GM19372 (cell line): ENCODE data around the gene TPP1.
A peak's percentile ranks its signal among the peaks of the same experiment; 100 is the strongest.

Experiments used
- ATAC-seq: cut with Tn5 transposase; IDR thresholded peaks from one replicate; pipeline ENCODE4 v1.9.1; 2021; ENCODE audit warnings: mild to moderate bottlenecking, low read depth, moderate library complexity; ENCODE audit not compliant: unreplicated experiment

The TPP1 gene

GRCh38 chr11:6629892-6630631 lies 10.8 kb upstream of the TPP1 start:
- no peak for ATAC-seq

DNA sequence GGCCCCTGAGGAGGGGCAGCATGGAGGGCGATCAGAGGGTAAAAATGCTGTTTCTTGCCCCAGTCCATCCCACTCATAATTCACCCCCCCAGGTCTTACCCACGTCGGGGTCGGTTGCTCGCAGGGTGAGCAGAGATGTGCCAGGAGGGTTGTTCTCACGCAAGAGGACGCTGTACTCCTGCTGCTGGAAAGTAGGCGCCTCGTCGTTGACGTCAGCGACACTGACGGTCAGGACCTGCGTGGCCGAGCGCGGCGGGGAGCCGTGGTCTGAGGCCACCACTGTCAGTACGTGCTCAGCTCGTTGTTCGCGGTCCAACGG lies 10.3 kb upstream of the TPP1 start:
- no peak for ATAC-seq

DNA sequence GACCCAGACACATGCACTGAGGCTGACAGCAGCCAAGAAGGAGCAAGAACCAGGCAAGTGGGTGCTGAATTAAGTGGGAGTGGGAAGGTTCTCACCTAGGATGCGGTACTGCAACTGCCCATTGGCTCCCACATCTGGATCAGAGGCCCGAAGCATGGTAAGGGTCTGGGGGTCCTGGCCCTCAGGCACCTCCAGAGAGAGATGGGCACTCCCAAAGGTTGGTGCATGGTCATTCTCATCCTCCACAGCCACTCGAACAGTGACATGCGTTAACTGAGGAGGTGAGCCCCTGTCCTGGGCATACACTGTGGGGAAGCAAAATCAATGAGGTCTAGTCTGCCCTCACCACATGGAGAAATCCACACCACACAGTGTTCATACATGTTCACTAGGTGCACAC lies 9.3 kb upstream of the TPP1 start:
- no peak for ATAC-seq

- ATAC-seq, result peak; percentile 96
These were observed 8.6 kb upstream of the TPP1 start for GRCh38 chr11:6627762-6628241.

DNA sequence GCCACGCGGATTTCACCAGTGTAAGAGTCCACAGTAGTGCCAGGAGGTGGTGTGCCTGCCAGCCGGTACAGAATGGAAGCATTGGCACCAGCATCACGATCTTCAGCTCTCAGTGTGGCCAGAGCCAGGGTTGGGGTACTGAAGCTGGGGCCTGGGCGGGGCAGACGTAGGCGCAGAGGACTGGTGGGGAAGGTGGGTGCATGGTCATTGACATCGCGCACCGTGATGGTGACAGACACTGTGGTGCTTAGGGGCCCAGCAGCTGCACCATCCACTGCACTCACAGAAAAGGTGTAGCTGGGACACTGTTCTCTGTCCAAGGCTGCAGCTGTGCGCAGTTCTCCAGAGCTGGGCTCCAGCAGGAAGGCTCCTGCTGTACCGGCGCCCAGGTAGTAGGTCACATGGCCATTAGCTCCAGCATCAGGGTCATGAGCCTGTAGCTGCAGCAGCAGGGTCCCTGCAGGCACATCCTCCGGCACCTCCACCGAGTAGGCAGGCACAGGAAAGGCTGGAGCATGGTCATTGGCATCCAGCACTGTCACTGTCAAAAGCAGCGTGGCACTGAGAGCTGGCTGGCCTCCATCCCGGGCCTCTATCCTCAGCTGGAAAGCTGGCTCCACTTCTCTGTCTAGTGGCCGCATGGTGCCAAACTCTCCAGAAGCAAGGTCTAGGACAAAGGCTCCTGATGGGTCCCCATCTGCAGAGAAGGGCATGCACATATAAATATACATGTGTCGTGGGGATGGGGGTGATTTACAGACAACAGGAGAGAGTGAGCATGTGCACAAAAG lies 7.9 kb upstream of the TPP1 start:
- ATAC-seq, result no peak

- ATAC-seq, result no peak
These were observed 6.7 kb upstream of the TPP1 start for GRCh38 chr11:6625832-6626420.

DNA sequence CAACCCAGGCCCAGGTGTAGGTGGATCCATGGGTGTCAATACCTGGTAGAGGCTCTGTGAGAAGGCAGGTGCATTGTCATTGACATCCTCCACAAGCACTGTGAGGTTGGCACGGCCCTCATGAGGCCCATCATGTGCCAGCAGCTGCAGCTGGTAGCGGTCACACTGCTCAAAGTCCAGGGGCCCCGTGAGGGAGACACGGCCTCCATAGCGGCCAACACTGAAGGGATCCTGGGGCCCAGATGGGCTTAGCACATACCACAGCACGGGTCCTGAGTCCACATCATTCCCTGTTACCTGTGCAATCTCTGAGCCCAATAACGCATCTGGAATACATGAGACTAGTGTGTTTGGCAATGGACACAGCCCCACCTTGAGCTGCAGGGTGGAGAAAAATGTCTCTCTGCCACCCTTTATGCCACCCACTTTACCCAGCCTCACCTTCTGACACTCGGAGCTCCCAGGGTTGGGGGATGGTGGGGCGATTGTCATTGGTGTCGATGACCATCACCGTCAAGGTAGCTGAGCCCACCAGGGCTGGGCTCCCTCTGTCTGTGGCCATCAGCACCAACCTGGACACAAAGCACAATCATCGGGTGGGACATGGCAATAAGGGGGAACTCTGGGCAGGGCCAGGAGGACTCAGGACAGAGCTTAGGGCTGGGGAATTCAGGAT lies 6.1 kb upstream of the TPP1 start:
- ATAC-seq, result no peak

DNA sequence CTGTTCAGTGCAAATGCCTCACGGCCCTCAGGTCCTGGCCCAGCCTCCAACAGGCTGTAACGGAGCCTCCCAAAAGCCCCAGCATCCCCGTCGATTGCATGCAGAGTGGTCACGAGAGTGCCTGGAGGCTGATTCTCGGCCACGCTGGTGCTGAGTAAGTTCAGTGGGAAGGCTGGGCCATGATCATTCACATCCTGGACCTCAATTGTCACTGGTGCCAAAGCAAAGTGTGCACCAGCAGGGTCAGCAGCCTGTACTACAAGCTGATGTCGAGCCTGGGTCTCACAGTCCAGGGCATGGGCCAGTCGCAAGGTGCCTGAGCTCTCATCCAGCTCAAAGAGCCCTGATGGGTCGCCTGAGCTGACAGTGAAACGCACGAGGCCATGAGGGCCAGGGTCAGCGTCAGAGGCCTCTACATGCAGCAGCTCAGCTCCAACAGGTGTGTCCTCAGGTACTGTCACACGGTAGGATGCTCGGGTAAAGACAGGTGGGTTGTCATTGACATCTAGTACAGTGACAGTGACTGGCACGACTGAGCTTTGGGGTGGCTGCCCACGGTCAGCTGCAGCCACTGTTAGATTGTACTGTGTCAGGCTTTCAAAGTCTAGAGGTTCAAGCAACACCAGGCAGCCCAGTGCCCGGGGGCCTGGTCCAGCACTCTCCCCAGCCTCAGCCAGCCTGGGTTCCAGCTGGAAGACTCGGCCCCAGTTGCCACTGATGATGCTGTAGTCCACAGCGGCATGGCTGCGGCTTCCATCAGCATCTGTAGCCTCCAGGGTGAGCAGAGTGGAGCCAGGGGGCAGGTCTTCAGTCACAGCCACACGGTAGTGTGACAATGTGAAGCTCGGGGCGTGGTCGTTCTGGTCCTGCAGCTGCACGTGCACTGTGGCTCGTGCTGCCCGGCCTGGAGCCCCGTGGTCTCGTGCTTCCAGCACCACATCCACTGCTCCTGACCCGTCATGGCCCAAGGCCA lies 4.5 kb upstream of the TPP1 start:
- ATAC-seq, result no peak

GRCh38 chr11:6622261-6623171 lies 3.3 kb upstream of the TPP1 start:
- ATAC-seq, result no peak

DNA sequence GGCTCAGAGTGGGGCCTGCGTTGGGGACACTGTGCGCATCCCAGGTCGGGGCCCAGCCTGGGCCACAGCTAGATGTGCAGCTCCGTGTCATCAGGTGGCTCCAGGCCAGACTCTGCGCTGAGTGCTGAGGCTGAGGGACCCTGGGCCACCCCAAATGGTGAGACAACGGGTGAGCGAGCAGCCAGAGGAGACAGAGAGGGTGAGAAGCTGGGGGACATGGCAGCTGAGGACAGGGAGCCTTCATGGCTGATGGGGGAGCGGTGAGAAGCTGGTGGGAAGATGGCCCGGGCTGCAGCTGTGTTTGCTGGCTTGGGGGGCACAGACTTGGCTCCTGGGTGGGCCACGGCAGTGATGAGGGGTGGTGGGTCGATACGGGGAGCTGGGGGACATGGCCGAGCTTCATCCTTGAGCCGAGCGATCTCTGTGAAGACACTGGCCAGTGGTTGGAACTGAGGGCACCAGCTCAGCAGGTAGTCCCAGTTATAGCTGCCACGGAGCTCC lies 2.5 kb upstream of the TPP1 start:
- no peak for ATAC-seq

GRCh38 chr11:6620636-6621035 lies 1.4 kb upstream of the TPP1 start:
- ATAC-seq, result no peak

GRCh38 chr11:6618117-6619003 lies 862 bp downstream of the TPP1 start:
- ATAC-seq, result no peak

DNA sequence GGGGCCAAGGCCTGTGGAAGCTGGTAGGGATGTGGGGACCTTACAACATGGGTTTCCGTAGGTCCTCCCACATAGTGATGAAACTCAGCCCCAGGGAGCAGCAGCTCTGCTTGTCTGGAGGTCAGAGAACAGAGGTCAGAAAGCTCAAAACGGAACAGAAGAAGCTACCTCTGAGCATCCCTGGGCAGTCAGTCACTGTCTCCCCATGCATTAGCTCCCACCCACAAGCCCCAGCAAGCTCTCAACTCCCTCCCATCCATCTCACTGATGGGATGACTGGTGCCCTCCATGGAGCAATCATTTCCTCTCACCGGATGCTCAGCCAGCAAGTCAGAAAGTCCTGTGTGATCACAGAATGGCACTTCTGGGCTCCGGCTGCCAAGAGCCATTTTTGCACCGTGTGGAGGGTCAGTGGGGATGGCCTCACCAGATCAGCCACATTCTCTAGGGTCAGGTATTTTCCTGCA lies 1.9 kb downstream of the TPP1 start:
- ATAC-seq, result no peak

DNA sequence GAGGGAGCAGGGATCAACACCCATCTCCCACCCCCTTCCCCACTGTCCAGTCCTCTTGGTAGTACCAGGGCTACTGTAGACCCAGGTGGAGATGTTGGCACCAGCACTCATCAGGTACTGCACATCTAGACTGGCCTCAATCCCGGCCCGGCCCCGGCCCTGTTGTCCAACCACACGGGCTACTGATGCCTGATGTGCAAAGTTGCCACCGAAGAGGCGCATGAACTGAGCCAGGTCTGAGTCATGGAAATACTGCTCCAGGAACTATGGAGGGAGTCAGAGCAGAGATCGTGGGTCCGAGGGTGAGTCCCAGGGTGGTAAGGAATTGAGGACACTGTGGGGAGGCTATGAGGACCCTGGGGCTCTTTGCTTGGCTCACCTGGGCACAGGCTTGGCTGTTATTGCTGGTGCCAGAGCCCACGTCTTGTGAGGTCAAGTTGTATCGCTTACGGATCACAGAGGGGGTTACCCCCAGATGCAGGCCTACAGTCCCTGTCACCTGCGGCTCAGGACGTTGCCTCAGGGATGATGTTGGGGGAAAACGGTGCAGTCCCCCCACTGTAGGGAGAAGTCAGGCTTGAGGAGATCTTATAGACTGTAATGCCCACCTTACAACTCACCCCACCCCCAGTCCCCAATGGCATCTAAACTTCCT lies 2.5 kb downstream of the TPP1 start:
- ATAC-seq, result no peak

DNA sequence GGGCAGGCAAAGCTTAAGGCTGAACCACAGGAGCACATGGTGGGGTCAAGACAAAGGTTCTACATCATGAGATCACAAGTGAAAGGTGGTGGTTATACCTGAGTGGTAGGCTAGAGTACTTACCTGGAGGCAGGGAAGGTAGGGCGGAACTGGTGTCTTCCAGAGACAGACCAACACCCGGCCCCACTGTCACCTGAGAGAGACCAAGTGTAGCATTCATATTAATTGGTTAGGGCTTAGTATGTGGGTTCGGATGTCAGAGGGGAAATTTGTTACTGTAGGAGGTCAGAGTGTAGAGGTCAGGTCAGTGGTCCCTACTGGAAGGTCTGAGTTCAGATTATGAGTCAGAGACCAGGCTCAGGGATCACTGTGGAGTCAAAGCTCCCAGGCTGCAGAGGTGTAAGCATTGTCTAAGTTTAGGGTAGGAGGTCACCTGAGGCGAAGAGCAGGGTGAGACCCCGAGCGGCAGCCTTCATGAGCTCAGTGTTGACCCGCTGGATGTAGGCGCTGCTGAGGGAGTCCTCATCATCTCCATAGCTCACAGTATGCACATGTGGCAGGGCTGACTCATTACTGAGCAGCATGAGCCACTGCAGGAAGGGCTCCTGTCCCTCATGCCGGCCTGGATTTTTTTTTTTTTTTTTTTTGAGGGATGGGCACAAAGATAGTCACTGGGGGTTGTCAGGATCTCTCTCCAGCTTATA lies 3.2 kb downstream of the TPP1 start:
- no peak for ATAC-seq

- ATAC-seq, result no peak
These were observed 4.2 kb downstream of the TPP1 start for GRCh38 chr11:6615046-6615445.

- ATAC-seq, result no peak
These were observed 4.8 kb downstream of the TPP1 start for GRCh38 chr11:6614446-6614845.
